GM10266 (cell line): Measurements from ENCODE around the gene MYLK4.

Source experiments
- DNase-seq: peaks from one replicate; pipeline ENCODE4 v3.0.0; 2012; ENCODE audit errors: extremely low spot score
- TF ChIP-seq, protein P1 (sequence below): IDR thresholded peaks from 2 replicates; pipeline ENCODE4 v1.5.1; 2012; ENCODE audit warnings: mild to moderate bottlenecking, low read depth; ENCODE audit not compliant: control insufficient read depth, insufficient read depth; ENCODE audit errors: missing control alignments

The MYLK4 gene

DNA sequence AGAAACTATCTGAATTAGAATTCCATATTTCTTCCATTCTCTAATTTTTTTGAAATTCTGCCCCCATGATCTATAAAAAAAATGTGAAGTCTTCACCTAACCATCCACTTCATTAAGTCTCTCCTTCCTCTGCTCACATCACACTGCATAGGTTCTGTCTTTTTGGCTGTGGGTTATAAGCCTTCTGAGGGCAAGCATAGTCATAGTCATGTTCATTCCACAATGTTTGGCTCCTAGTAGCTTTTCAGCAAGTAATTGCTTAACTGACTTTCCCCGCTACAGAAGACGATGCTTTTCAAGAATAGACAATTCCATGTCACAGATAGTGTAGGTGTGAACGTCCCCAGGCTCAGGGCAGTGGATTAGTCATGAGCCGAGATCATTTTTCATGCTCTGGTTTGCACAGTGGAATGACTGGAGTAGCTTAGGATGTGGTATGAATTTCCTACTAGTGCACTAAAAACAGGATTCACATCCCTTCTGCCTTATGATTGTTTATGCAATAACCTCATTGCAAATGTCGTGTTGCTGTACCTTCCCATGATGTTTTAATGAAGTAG lies 43.5 kb upstream of the MYLK4 start:
- TF ChIP-seq, protein P1, sequence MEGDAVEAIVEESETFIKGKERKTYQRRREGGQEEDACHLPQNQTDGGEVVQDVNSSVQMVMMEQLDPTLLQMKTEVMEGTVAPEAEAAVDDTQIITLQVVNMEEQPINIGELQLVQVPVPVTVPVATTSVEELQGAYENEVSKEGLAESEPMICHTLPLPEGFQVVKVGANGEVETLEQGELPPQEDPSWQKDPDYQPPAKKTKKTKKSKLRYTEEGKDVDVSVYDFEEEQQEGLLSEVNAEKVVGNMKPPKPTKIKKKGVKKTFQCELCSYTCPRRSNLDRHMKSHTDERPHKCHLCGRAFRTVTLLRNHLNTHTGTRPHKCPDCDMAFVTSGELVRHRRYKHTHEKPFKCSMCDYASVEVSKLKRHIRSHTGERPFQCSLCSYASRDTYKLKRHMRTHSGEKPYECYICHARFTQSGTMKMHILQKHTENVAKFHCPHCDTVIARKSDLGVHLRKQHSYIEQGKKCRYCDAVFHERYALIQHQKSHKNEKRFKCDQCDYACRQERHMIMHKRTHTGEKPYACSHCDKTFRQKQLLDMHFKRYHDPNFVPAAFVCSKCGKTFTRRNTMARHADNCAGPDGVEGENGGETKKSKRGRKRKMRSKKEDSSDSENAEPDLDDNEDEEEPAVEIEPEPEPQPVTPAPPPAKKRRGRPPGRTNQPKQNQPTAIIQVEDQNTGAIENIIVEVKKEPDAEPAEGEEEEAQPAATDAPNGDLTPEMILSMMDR, result no peak
- DNase-seq, result no peak

DNA sequence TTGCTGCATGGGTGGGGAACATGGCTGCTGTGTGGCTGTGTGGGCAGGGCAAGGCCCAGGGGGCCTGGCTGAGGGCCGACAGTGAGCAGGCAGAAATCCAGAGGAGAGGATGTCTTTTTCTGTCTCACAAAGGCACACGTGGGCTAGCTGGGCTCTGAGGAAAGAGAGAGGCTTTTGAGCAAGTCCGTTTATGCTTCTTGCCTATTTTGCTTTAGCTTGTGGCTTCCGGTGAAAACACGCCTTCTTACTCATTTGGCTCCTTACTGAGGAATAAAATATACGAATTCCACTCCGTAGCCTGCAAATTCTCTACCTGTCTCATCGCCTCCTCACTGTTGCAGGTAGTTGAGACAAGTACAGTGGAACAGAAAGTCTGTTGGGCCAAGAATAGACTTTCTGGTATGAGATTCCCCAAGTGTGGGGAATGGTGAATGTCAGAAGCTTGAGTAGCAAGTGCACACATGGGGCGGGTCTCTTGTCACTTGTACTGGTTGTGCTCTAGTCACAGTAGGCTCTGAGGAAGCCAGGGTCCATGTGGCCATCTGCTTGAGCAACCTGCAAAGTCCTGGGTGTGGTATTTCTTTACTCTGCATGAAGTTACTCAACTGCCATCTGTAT lies 42.9 kb upstream of the MYLK4 start:
- DNase-seq, result peak; percentile 17
- TF ChIP-seq, protein P1, result no peak

DNA sequence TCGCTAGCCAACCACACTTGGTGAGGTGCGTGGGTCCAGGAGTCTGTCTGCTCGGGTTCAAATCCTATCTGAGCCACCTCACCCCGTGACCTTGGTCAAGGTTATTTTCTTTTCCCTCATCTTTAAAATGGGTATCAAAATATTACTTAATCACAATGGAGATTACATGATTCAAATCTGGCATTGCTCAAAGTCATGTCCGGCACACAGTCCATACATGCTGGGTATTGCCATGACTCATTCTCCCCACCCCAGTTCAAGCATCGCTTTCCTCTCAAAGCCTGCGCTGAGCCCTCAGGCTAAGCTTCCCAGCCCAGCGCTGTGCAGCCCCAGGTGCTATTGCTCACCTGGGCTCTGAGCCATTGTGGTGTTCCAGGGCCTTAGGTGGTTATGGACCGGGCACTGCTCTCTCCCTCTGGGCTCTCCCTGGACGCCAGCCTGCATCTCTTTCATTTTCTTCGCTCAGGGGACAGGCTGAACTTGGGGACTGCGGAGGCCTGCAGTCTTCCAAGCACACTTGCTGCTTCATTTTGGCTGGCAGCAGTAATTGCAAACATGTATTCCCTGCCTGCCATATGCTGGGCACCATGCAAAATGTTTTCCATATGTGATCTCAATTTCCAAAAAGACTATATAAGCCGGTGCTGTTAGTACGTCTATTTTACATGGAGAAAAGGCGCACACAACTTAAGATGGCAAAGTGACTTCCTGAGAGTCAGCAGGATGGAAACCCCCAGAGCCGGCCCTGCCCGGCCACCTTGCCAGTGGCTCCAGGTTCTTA lies 41.8 kb upstream of the MYLK4 start:
- DNase-seq, result no peak
- TF ChIP-seq, protein P1, result no peak

DNA sequence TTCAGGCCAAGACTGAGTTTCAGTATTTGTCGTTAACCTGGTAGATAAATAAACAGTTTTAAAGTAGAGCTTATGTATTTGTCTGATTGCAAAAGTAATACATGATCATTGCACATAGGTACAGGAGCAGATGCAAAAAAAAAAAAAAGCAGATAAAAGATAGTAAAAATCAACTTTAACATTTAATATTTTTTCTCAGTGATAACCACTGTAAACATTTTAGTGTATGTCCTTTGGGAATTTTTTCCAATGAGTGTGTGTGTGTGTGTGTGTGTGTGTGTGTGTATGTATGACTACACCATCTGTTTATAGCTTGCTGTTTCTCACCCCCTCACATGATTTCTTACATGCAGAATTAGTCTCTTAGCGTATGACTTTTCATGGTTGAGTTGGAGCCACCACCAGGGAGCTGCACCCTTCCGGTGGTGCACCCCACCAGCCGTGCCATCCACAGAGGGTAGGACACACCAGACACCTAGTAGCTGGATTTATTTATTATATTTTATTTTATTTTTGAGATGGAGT lies 40.8 kb upstream of the MYLK4 start:
- no peak for DNase-seq
- TF ChIP-seq, protein P1, result no peak

DNA sequence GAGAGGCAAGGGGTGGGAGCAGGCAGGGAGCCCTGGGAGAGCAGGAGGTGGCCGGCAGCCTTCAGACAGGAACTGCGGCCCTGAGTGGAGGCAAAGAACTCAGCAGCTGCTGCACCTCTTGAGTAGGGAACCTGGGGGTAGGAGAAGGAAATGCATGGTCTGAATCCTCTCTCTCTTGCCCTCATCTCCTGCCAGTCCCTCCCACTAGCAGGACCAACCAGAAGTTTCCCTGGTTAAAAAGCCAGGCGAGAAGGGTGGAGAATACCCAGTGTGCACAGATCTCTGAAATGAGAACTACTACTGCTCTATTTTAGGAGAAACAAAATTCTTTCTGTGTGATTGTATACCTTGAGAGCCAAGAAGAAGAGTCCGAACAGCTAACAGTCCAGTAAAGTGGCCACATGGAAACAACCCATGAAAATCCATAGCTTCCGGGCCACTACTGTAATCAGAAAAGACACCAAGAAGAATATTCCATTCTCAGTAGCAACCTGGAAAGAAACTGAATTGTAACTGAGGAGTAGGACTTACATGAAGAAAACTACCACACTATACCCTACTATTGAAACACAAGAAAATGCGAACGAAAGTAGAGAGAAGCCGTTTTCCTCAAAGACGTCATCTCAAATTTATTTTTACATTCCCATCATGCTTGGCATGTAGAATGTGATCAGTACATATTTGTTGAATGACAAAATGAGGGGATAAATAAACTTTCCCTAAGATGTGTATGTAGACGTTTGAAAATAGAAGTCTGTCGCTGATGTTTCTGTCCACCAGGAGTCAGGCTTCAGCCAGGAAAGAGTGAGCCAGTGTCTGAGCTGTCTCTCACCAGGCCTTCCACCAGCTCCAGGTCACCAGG lies 40.1 kb upstream of the MYLK4 start:
- peak; percentile 71 for DNase-seq
- TF ChIP-seq, protein P1, result peak; percentile 73

DNA sequence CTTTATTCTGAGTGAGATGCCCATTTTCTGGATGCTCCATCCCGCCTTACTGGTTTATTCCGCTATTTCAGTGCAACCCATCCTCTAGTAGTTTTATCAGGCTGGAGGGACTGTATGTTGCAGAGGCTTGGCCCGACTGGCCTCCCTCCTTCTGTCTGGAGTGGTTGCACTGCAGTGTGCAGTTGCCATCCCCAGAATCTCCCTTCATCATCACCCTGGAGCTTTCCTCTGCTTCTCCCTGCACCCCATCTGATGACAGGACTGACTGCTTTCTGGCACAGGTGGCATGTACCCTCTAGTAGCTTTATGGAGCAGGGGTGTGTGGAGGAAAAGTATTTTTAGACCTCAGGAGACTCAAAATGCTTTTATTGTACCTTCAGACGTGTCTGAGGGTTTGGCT lies 35.5 kb upstream of the MYLK4 start:
- TF ChIP-seq, protein P1, result no peak
- no peak for DNase-seq
